Fibroblast of the aortic adventitia (primary cell): ENCODE results near the gene ARL10. TPM values are rescaled to one million over a fixed set of nuclear protein-coding genes. Genes with fewer than 3 reads are reported as not detected.

Experiments
- DNase-seq: peaks from one replicate; pipeline ENCODE4 v3.0.0-alpha.2; 2010; ENCODE audit warnings: low read depth
- H3K4me3 ChIP-seq: 2 replicates; pipeline ENCODE4 v1.5.1; 2011; ENCODE audit warnings: low read depth, mild to moderate bottlenecking, control low read depth, low read length, moderate library complexity
- CTCF ChIP-seq: IDR thresholded peaks from 2 replicates; pipeline ENCODE4 v1.5.1; 2011; ENCODE audit warnings: mild to moderate bottlenecking, low read length, control low read depth, inconsistent platforms; ENCODE audit not compliant: insufficient read depth
- total RNA-seq: library from RNA; depleted of rRNA; stranded (reverse); fragments of >200 nt; gene quantifications from 2 replicates; pipeline ENCODE4 v1.2.3, GENCODE V29; 2012; ENCODE audit warnings: low replicate concordance

The ARL10 gene
- total RNA-seq, 1 donor = 9.3 TPM

GRCh38 chr5:176339304-176339703 is 26.0 kb upstream of the ARL10 start:
- no peak for DNase-seq
- H3K4me3 ChIP-seq = no peak overlapping the region
- no peak for TF ChIP-seq CTCF

GRCh38 chr5:176341325-176342157 is 23.7 kb upstream of the ARL10 start:
- TF ChIP-seq CTCF = no peak
- no peak for DNase-seq
- H3K4me3 ChIP-seq = no peak overlapping the region

GRCh38 chr5:176342158-176342483 is 23.2 kb upstream of the ARL10 start:
- TF ChIP-seq CTCF = no peak
- no peak overlapping the region for H3K4me3 ChIP-seq
- no peak for DNase-seq

- no peak for TF ChIP-seq CTCF
These were observed 22.4 kb upstream of the ARL10 start for GRCh38 chr5:176342766-176343458.

GRCh38 chr5:176350416-176350815 is 14.9 kb upstream of the ARL10 start:
- no peak for DNase-seq
- H3K4me3 ChIP-seq = no peak overlapping the region
- TF ChIP-seq CTCF = no peak

More at GRCh38 chr5:176342766-176343458, 22.4 kb upstream of the ARL10 start:
- no peak for DNase-seq
- no peak overlapping the region for H3K4me3 ChIP-seq

GRCh38 chr5:176352116-176352878 is 13.0 kb upstream of the ARL10 start:
- TF ChIP-seq CTCF = no peak
- no peak for DNase-seq
- no peak overlapping the region for H3K4me3 ChIP-seq
